SK-N-SH treated with all-trans-retinoic acid at 6 μM for 48 hours (cell line): ENCODE data around the gene SFRP4.

ENCODE experiments used
- CREB5 ChIP-seq: fragments of 250-450 bp; sonication (Bioruptor Pico); IDR thresholded peaks from 2 replicates; pipeline ENCODE4 v1.5.1; 2020; ENCODE audit warnings: low read depth, mild to moderate bottlenecking, moderate library complexity
- ZNF8 ChIP-seq: fragments of 450-650 bp; formaldehyde crosslinking; IDR thresholded peaks from 2 replicates; pipeline ENCODE4 v1.5.0; 2020; ENCODE audit warnings: mild to moderate bottlenecking, moderate library complexity
- TF ChIP-seq, protein P1 (sequence below): fragments of 250-450 bp; sonication (Bioruptor Pico); IDR thresholded peaks from 2 replicates; pipeline ENCODE4 v1.5.1; 2021; ENCODE audit warnings: mild to moderate bottlenecking, moderate library complexity

- TF ChIP-seq, protein P1, sequence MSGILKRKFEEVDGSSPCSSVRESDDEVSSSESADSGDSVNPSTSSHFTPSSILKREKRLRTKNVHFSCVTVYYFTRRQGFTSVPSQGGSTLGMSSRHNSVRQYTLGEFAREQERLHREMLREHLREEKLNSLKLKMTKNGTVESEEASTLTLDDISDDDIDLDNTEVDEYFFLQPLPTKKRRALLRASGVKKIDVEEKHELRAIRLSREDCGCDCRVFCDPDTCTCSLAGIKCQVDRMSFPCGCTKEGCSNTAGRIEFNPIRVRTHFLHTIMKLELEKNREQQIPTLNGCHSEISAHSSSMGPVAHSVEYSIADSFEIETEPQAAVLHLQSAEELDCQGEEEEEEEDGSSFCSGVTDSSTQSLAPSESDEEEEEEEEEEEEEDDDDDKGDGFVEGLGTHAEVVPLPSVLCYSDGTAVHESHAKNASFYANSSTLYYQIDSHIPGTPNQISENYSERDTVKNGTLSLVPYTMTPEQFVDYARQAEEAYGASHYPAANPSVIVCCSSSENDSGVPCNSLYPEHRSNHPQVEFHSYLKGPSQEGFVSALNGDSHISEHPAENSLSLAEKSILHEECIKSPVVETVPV (CRISPR knock-in tag), result no peak
- TF ChIP-seq CREB5 (no peak), ZNF8 (CRISPR knock-in tag) (no peak)
Observed at GRCh38 chr7:37921876-37922275, 5.3 kb upstream of the SFRP4 start.
